Measurements from ENCODE around the gene OPRL1.

Gene OPRL1

DNA sequence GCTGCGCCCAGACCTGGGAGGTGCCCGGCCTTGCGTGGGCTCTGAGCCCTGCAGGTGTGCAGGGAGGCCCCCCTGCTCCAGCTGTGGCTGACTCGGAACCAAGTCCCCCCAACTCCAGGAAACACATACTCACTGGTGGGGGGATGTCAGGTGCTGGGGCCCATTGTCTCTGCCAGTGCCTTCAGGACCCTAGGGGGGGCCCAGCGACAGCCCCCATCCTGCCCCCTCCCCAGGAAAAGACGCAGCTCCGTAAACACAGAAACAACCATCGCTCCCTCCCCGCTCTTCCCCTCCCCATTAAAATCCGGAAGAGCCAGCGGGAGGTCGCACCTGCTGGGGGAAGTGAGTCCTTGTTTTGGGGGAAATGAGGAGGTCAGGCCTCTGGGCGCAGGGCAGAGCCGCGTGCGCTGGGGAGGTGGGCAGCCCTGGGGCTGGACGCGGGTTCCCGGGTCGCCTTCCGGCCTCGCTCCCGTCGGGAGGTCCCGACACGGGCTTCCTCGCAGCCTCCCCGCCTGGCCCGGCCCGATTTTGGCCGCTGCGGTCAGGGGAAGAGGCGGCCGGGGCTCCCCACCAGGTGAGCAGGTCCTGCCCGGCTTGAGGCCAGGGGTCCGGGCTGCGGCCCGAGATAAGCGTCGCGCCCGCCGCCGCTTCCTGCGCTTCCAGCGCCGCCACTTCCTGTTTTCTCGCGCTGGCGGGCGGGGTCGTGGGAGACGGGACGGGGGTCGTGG is 37.7 kb upstream of the OPRL1 start:
- no peak for DNase-seq (ENCODE audit: low read depth)

- no peak for DNase-seq (ENCODE audit: low read depth)
Observed at GRCh38 chr20:64043768-64044167, 36.1 kb upstream of the OPRL1 start.

DNA sequence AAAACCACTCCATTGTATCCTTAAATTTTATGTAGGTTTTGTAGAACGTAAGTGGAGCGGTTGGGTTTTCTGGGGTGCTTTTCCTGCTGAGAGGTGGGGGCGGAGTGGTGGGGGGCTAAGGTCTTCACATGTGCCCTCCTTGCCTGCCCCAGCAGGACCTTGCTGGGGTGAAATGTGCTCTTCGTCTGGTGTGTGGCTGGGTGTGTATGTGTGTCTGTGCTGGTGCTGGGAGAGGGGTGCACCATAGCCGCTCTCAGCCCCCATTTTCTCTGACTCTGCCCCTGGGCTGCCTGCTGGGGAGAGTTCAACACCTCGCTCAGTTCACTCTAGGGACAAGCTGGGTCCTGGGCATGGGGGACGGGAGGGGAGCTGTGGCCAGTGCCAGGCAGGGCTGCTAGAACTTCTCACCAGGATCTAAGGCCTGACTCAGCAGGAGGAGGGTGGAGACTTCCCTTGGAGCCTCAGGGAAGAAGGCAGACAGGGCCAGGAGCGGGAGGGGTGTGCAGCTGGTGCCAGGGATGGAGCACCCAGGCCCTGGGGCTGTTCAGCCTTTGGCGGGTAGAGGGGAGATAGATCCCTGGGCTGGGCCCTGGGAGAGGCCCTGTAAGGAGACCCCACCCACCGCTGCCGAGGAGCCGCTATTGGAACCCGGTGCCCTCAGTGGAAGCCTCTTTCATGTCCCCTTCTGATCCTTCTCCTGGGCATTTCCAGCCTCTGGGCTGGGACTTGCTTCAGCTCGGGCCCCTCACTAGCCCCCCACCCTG is 35.2 kb upstream of the OPRL1 start:
- no peak for DNase-seq (ENCODE audit: low read depth)

GRCh38 chr20:64045346-64046011 is 34.4 kb upstream of the OPRL1 start:
- DNase-seq (ENCODE audit: low read depth): no peak

GRCh38 chr20:64047046-64047389 is 32.9 kb upstream of the OPRL1 start:
- no peak for DNase-seq (ENCODE audit: low read depth)

DNA sequence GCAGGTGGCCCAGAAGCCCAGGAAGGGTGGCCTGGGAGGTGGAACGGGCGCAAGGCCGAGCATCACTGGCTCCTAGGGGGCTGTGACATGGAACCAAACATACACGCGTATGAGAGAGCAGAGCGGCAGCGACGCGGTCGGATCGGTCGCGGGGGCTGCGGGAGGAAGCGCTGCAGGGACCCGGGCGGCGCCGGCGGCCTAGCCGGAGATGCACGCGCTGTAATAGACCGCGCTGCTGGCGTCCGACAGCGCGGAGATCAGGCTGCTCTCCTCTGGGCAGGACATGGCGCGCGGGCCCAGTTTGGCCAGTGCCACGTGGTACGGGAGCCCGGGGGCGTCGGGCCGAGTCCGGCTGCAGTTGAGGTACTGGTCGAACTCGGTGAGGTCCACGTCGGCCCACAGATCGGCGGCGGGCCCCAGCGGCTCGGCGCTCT is 31.9 kb upstream of the OPRL1 start:
- DNase-seq (ENCODE audit: low read depth): no peak

DNA sequence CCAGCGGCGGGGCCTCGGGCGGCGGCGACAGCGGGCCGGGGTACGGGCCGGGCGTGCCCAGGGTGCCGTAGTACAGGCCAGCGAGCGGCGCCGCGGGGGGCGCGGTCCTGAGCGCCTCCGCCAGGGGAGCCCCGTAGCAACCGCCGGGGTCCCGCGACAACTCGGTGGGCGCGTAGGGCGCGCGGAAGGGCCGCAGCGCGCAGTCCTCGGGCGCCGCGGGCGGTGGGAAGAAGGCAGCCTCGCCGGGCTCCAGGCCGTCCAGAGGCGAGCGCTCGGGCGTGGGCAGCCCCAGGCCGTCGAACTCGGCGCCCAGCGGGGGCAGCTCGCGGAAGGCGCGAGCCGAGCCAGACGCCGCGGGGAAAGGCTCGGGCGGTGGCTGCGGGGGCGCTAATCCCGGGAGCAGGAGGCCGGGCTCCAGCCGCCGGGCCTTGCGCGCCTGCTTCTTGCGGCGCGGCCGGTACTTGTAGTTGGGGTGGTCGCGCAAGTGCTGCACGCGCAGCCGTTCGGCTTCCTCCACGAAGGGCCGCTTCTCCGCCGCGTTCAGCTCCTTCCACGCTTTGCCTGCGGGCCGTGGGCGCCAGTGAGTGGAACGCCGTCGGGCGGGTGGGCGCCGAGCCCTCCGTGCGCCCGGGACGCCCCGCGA is 31.4 kb upstream of the OPRL1 start:
- DNase-seq (ENCODE audit: low read depth): no peak

DNA sequence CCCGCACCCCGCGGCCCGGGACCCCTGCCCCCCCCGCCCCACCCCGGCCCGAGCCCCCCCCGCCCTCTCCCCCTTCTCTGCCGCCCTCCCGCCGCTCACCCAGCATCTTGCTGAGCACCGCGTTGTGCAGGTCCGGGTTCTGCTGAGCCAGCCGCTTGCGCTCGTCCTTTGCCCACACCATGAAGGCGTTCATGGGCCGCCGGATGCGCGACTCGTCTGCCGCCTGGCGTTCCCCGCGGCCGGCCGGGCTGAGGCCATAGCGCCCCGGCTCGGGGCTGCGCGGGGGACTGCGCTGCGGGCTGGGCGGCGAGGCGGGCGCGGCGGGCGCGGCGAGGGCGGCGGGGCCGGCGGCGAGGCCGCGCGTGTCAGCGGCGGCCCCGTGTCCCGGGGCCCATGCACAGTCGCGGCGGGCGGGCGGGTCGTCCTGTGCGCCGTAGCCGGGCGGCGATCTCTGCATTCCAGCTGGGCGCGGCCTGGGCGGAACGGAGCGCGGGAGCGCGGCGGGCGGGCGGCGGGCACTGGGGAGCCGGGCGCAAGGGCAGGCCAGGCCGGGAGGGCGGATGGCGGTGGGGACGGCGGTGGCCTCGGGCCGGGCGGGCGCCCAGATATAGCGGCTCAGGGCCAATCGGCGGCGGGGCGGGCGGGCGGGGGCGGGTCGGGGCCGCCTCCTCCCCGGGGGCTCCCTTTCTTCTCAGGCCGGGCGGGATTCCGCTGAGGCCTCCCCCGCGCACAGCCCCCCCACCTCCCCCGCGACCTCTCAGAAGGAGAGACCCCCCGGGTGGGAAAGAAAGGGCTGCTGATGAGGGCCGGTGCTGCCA is 30.6 kb upstream of the OPRL1 start, which contains the start of gene SOX18:
Gene SOX18 (minus strand): TSS at position 580 of the 818 bp plus-strand sequence. CDS start 123 bp downstream, at position 457.
- no peak for DNase-seq (ENCODE audit: low read depth)

DNA sequence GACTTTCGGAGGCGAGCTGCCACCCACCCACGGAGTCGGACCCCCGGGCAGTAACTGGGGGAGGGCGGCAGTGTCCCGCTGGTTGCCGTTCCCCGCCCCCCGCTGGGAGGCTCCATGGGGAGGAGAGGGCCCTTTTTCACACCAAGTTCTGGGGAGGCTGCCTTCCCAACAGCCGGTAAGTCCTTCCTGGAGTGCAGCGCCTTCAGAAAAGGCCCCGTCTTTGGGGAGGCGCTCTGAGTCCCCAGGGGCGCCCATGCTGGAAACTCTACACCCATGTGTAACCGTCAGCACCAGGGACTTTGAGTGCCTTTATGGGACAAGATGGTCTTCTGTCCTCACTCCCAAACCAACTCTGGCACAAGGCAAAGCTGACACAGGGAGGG is 30.0 kb upstream of the OPRL1 start:
- no peak for DNase-seq (ENCODE audit: low read depth)

DNA sequence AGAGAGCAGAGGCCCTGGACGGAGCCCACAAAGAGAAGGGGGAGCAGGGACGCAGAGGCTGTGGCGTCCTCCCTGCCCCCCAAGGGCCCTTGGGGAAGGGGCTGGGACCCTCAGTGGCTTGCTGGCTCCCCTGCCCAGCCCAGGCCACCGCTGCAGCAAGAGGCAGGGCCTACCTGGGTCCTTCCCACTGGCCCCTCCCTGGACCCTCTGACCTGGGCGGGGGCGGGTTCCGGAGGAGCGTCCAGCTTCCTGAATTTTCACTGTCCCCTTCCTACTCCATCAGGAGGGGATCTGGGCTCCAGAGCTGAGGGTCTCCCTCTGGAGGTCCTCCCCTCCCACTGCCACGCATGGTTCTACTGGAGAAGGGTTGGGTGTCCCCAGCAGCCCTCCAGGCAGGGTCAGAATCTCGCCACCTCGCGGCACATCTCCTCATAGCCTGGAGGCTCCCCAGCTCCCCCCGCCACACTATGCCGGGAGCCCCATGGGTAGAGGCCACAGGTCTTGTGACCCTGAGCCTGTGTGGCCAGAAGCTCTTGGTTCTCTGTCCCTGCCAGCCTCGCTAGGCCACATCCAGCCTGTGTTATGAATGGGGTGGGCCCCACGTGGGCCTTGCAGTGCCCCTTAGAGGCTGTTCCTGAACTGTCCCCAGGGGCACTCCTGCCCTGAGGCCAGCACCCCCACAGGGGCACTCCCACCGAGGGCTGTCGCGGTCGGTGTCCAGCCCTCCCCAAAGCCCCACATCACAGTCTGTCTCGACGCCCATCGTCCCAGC is 29.4 kb upstream of the OPRL1 start:
- DNase-seq (ENCODE audit: low read depth): no peak

DNA sequence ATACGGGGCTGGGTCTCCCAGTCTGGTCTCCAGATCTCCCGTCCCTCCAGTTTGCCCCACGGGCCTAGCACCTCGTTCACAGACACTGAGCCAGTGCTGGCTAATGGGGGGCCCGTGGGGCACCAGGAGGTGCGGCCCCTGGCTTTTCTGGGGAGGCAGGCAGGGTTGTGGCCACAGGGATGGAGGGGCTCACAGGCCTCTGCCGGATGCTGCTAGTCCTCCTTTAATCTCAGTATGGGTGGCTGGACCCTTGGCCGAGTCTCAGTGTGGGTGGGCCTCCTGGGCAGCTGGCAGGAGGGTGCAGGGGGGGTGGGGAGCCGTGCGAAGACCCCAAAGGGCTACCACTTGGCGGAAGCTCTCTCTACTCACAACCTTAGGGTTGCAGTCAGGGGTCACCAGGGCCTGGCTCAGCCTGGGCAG is 28.8 kb upstream of the OPRL1 start:
- no peak for DNase-seq (ENCODE audit: low read depth)

- DNase-seq (ENCODE audit: low read depth): no peak
Observed at GRCh38 chr20:64051561-64052325, 28.1 kb upstream of the OPRL1 start.

DNA sequence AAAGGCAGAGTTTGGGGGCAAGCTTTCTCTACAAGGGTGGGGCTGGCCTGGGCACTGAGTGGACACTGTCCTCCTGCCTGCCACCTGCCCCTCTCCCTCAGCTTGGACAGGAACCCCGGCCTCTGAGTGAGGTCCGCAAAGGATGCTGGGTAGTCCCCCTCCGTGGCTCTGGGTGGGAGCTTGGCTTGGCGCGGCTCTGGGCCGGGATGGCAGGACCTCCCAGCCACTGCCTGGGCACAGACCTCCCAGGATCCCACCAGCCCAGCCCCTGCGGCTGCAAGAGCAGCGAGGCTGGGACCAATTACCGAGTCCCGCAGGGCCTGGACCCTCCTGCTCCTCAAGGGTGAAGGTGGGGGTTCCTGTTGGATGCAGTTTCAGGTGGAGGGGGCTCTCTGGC is 27.6 kb upstream of the OPRL1 start:
- no peak for DNase-seq (ENCODE audit: low read depth)

DNA sequence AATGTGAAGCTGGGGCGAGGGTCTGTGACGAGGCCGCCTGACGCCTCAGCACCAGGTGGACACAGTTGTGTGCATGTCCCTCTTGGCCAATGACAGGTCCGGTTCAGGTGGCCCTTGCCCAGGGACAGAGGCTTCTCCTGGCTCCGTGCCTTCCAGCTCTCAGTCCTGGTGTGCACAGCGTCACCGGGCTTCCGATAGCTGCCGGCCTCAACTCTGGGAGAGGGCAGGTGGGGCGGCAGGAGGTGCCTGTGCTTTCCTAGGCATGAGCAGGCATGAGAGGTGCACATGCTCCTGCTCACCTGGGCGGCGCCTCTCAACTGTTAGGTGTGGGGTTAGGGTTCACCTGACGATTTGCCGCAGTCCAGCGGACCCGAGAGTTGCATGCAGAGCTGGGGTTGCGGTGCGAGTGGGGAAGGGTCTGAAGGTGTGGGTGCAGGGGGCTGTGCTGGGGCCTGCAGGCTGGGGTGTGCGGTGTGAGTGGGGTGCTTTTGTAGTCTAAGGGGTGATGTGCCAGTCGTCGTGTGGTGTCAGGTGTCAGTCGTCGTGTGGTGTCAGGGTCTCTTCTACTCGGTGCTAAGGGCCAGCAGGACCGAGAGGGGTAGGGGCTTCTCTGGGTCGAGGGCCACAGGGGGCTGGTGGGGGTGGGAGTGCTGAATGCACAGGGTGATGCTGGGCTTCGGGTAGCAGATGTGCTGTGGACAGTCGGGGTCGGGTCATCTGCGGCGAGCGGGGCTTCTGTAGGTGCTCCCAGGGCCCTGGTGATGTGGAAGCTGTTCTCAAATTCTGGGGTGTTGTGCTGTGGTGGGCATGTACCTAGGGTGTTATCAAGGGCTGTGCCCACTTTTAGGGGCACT is 26.7 kb upstream of the OPRL1 start:
- DNase-seq (ENCODE audit: low read depth): no peak

DNA sequence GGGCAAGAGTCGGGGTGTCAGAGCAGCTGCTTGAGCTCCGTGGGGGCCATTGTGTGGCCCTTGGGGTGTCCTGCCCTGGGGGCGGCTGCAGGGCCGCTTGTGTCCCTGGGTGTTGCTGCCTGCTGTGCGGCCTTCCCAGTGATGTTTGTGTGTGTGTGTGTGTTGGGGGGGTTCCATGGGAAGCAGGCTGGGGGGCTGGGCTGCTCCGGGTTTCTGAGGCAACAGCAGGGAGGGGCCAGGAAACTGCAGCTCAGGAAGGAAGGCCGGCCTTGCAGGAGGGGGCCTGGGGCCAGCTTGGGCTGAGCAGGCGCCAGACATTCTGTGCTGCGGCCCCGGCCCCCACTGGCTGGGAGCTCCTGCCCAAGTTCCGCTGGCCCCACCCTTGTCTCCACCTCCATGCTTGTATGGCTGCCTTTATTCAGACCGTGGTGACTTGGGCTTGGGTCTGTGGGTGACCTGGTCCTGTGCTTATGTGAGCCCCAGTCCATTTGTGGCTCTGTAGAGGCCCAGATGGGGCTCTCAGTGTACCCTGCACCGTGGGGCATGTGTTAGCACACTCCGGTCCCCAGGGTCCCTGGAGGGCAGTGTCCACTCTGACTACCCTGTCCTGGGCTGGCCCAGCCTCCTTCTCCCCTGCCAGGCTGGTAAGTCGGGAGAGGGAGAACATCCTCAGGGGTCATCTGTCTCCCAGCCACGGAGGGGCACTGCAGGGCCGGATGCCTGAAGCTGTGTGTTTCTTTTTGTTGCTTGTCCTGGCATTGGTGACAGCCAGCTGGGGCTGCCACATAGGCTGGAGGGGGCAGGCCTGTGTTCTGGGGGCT is 25.8 kb upstream of the OPRL1 start:
- no peak for DNase-seq (ENCODE audit: low read depth)

- no peak for DNase-seq (ENCODE audit: low read depth)
Observed at GRCh38 chr20:64055396-64055892, 24.4 kb upstream of the OPRL1 start.

GRCh38 chr20:64055893-64056638 is 23.8 kb upstream of the OPRL1 start:
- no peak for DNase-seq (ENCODE audit: low read depth)

DNA sequence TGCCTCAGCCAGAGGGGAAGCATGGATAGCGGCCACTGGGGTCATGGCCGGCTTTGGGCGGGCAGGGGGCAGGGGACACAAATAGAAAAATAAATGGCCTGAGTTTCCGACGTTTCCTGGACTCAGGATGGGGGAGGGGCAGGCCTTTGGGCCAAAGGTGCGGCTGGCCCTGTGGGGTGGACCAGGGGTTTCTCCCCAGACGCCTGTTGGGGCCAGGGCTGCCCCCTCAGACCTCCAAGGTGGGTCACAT is 23.3 kb upstream of the OPRL1 start:
- DNase-seq (ENCODE audit: low read depth): no peak
